Smooth muscle cell (in vitro differentiated cells): ENCODE data around the gene PTGDR. TPM values are rescaled to one million over a fixed set of nuclear protein-coding genes. Genes with fewer than 3 reads are reported as not detected.

Source experiments
- DNase-seq: peaks from one replicate; lab custom pipeline; 2025; ENCODE audit not compliant: unreplicated experiment; lab: John Stamatoyannopoulos, UW
- H2AFZ ChIP-seq: fragments of 200-600 bp; sonication (generic); 2 replicates; pipeline ENCODE4 v1.6.0; 2016; ENCODE audit warnings: antibody characterized with exemption, low read depth, mild to moderate bottlenecking
- H3F3A ChIP-seq: fragments of 200-600 bp; sonication (generic); 2 replicates; pipeline ENCODE4 v1.6.0; 2017; ENCODE audit warnings: antibody characterized with exemption, low read depth
- H3K27ac ChIP-seq: fragments of 200-600 bp; sonication (generic); 2 replicates; pipeline ENCODE4 v1.5.1; 2016; ENCODE audit warnings: low read depth, mild to moderate bottlenecking
- H3K27me3 ChIP-seq: fragments of 200-600 bp; sonication (generic); 2 replicates; pipeline ENCODE4 v1.6.1; 2016; ENCODE audit warnings: low read depth, mild to moderate bottlenecking
- H3K36me3 ChIP-seq: fragments of 200-600 bp; sonication (generic); 2 replicates; pipeline ENCODE4 v1.5.1; 2016; ENCODE audit warnings: low read depth
- H3K4me1 ChIP-seq: fragments of 200-600 bp; sonication (generic); 2 replicates; pipeline ENCODE4 v1.5.1; 2016; ENCODE audit warnings: low read depth
- H3K4me2 ChIP-seq: fragments of 200-600 bp; sonication (generic); 2 replicates; pipeline ENCODE4 v1.6.0; 2016; ENCODE audit warnings: mild to moderate bottlenecking
- H3K4me3 ChIP-seq: fragments of 200-600 bp; sonication (generic); 2 replicates; pipeline ENCODE4 v1.5.1; 2016; ENCODE audit warnings: mild to moderate bottlenecking
- H3K79me2 ChIP-seq: fragments of 200-600 bp; sonication (generic); 2 replicates; pipeline ENCODE4 v1.6.0; 2016; ENCODE audit warnings: low read depth, mild to moderate bottlenecking
- H3K9ac ChIP-seq: fragments of 200-600 bp; sonication (generic); 2 replicates; pipeline ENCODE4 v1.6.0; 2016; ENCODE audit warnings: low read depth
- H3K9me3 ChIP-seq: fragments of 200-600 bp; sonication (generic); replicated peaks from 2 replicates; pipeline ENCODE4 v1.5.1; 2016; ENCODE audit warnings: low read depth
- H4K20me1 ChIP-seq: fragments of 200-600 bp; sonication (generic); 2 replicates; pipeline ENCODE4 v1.6.0; 2016; ENCODE audit warnings: low read depth
- WGBS: methylation state at CpG from one replicate; pipeline ENCODE4 v1.1.7; 2016; ENCODE audit warnings: low lambda C conversion rate; 5-methylcytosine and 5-hydroxymethylcytosine counted together
- polyA plus RNA-seq: library from polyadenylated mRNA; unstranded; fragments of >200 nt; fragmentation: Nextera tagmentation; extraction: Ambion mirVana; gene quantifications from 2 replicates; pipeline ENCODE4 v1.2.1, GENCODE V29; 2016
- total RNA-seq: library from RNA; depleted of rRNA; stranded (reverse); fragments of >200 nt; gene quantifications from 2 replicates; pipeline ENCODE4 v1.2.3, GENCODE V29; 2014
- TF ChIP-seq, protein P1 (sequence below): fragments of 200-600 bp; sonication (generic); IDR thresholded peaks from 2 replicates; pipeline ENCODE4 v1.5.1; 2017; ENCODE audit warnings: borderline replicate concordance, mild to moderate bottlenecking, antibody characterized with exemption; ENCODE audit not compliant: insufficient read depth, poor library complexity, severe bottlenecking

The PTGDR gene
- total and polyA plus RNA-seq, 2 experiments from 2014 or later: not detected

DNA sequence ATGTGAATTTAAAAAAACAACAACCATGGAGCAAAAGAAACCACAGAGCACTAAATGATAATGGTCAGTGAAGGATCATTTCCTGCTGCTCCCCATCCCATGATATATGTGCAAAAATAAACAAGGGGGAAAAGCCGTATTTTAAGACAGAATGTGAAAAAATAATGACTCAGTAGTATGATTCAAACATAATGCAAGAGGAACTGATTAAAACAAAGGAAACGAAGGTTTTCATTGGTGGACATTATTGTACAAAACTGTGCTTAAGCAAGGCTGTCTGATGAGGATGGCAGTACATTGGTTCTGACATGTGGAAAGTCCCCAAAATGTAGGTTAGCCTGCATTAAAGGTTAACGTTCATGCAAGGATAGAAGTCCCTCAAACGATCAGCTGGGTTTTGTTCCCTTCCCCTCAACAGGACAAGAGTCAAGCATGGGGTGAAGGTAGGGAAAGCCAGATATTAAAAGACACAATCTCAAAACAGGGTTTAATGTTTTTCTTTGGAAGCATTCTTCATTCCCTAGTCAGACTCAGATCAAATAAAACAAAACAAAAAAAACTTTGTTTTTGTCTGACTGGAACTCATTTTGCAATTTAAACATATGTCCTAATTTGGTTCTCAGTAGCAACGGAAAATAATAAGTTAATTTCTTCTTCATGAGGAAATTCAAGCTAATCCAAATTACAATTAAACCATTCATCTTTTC, 26.3 kb upstream of the PTGDR start:
- H2AFZ ChIP-seq: peak overlapping the region; percentile 50

DNA sequence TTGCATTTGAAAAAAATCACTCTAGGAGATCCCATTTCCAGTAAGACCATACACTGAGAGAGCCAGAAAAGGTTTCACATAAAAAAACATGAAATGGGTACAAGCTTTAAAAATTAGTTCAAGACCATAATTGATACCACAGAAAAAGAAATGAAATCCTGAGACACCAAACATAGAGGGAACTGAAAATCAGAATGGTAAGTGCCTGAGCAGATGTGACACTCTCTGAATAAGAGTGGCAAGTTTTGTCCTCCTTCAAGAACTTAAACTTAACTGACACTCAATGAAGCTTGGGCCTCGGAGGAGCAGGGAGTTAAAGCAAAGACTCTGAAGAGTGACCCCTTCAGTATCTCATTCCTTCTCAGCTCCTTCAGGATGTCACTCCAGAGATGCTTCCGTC, 23.2 kb upstream of the PTGDR start:
- Histone ChIP-seq H2AFZ (no peak overlapping the region), H3K27ac (no peak overlapping the region), H3F3A (no peaks in the 10 kb centered on the region), H4K20me1 (no peaks in the 10 kb centered on the region), H3K9ac (no peak overlapping the region), H3K4me1 (no peaks in the 10 kb centered on the region), H3K4me3 (no peak overlapping the region), H3K36me3 (no peaks in the 10 kb centered on the region), H3K4me2 (no peak overlapping the region), H3K9me3 (no peaks in the 10 kb centered on the region), H3K27me3 (no peaks in the 10 kb centered on the region), H3K79me2 (no peaks in the 10 kb centered on the region)
- DNase-seq: no peak
- 79% methylated on average over 2 of the region's 2 CpGs for WGBS
- TF ChIP-seq, protein P1, sequence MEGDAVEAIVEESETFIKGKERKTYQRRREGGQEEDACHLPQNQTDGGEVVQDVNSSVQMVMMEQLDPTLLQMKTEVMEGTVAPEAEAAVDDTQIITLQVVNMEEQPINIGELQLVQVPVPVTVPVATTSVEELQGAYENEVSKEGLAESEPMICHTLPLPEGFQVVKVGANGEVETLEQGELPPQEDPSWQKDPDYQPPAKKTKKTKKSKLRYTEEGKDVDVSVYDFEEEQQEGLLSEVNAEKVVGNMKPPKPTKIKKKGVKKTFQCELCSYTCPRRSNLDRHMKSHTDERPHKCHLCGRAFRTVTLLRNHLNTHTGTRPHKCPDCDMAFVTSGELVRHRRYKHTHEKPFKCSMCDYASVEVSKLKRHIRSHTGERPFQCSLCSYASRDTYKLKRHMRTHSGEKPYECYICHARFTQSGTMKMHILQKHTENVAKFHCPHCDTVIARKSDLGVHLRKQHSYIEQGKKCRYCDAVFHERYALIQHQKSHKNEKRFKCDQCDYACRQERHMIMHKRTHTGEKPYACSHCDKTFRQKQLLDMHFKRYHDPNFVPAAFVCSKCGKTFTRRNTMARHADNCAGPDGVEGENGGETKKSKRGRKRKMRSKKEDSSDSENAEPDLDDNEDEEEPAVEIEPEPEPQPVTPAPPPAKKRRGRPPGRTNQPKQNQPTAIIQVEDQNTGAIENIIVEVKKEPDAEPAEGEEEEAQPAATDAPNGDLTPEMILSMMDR: no peak

More for the DNA sequence above, 26.3 kb upstream of the PTGDR start:
- no peaks in the 10 kb centered on the region for H4K20me1 ChIP-seq
- H3K4me2 ChIP-seq: peak overlapping the region; percentile 5
- no peaks in the 10 kb centered on the region for H3K36me3 ChIP-seq
- TF ChIP-seq, protein P1: no peak
- DNase-seq: no peak
- H3K9me3 ChIP-seq: no peaks in the 10 kb centered on the region
- 65% methylated on average over 5 of the region's 5 CpGs for WGBS
- H3K4me1 ChIP-seq: no peaks in the 10 kb centered on the region
- H3K4me3 ChIP-seq: no peak overlapping the region
- H3K79me2 ChIP-seq: no peaks in the 10 kb centered on the region
- H3K27me3 ChIP-seq: no peaks in the 10 kb centered on the region
- H3F3A ChIP-seq: no peaks in the 10 kb centered on the region
- peak overlapping the region; percentile 27 for H3K27ac ChIP-seq
- no peak overlapping the region for H3K9ac ChIP-seq

DNA sequence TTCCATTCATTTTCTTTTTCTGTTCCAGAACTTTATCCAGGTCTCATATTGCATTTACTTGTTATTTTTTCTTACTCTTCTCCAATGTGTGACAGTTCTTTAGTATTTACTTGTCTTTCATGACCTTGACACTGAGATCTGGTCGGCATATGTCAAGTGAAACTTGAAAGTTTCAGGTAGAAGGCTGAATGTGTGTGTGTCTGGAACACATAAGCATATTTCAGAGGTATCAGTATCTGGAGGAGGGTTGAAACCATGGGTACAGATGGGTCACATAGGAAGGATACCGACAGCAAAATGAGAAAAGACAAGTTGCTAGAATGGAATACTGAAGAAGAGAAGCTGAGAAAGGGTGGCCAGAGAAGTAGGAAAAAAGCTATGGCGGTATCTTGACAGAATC, 22.5 kb upstream of the PTGDR start:
- no peak overlapping the region for H2AFZ ChIP-seq
- no peak overlapping the region for H3K9ac ChIP-seq
- H3K27me3 ChIP-seq: no peaks in the 10 kb centered on the region
- no peak overlapping the region for H3K4me2 ChIP-seq
- no peaks in the 10 kb centered on the region for H3K9me3 ChIP-seq
- H3K4me1 ChIP-seq: no peaks in the 10 kb centered on the region
- H3K36me3 ChIP-seq: no peaks in the 10 kb centered on the region
- H3K27ac ChIP-seq: no peak overlapping the region
- H3K4me3 ChIP-seq: no peak overlapping the region
- WGBS: 95% methylated on average over 3 of the region's 3 CpGs
- TF ChIP-seq, protein P1: no peak
- no peaks in the 10 kb centered on the region for H4K20me1 ChIP-seq
- no peaks in the 10 kb centered on the region for H3K79me2 ChIP-seq
- no peaks in the 10 kb centered on the region for H3F3A ChIP-seq
- no peak for DNase-seq

DNA sequence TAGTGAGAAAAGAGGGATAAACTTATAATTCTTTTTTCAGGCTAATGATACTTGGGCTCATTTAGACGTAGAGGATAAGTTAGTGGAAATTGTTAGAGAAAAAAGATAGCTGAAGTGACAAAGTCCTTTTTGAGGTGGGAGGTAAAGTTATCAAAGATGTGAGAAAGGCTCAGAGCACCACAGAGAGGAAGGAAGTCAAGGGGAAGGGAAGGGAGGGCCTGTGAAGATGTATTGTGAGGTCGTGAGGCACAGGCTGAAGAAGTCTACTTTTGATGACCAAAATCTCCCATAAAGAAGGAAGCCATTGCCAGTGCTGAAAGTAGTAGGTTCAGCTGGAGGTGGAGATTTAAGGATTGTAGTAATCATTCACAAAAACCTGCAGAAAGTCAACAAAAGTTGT, 19.4 kb upstream of the PTGDR start:
- Histone ChIP-seq H3K79me2 (no peaks in the 10 kb centered on the region), H3K4me1 (peaks cover 18% of the 10 kb centered on the region), H3K4me3 (no peak overlapping the region), H3K4me2 (no peak overlapping the region), H3K9me3 (no peaks in the 10 kb centered on the region), H3K27ac (no peak overlapping the region), H3K9ac (no peak overlapping the region), H3F3A (no peaks in the 10 kb centered on the region), H2AFZ (no peak overlapping the region), H4K20me1 (no peaks in the 10 kb centered on the region), H3K27me3 (no peaks in the 10 kb centered on the region), H3K36me3 (no peaks in the 10 kb centered on the region)
- no peak for DNase-seq
- TF ChIP-seq, protein P1: no peak
- WGBS: 84% methylated on average over 2 of the region's 2 CpGs
